GM06990 (cell line): Measurements from ENCODE around the gene IQSEC1.

Experiments used
- DNase-seq: peaks from one replicate; pipeline ENCODE4 v3.0.0-alpha.2; 2011; ENCODE audit not compliant: insufficient read length; ENCODE audit errors: extremely low read depth
- H3K27me3 ChIP-seq: replicated peaks from 2 replicates; pipeline ENCODE4 v1.6.0; 2011; ENCODE audit warnings: low read length; ENCODE audit not compliant: control insufficient read depth, insufficient read depth
- H3K36me3 ChIP-seq: 2 replicates; pipeline ENCODE4 v1.5.1; 2011; ENCODE audit warnings: low read length; ENCODE audit not compliant: control insufficient read depth, insufficient read depth
- H3K4me3 ChIP-seq: replicated peaks from 2 replicates; pipeline ENCODE4 v1.5.1; 2011; ENCODE audit warnings: low read depth, mild to moderate bottlenecking, control low read depth, low read length
- CTCF ChIP-seq: IDR thresholded peaks from 2 replicates; pipeline ENCODE4 v1.5.1; 2011; ENCODE audit warnings: low read length, control low read depth, mild to moderate bottlenecking, inconsistent platforms; ENCODE audit not compliant: insufficient read depth, poor library complexity, severe bottlenecking

IQSEC1 gene

GRCh38 chr3:13043656-13044055, 29.6 kb downstream of the IQSEC1 start:
- no peak for DNase-seq
- Histone ChIP-seq H3K27me3 (no peaks in the 10 kb centered on the region), H3K4me3 (no peak overlapping the region), H3K36me3 (no peaks in the 10 kb centered on the region)
- TF ChIP-seq CTCF, result no peak

GRCh38 chr3:13042715-13043271, 30.4 kb downstream of the IQSEC1 start:
- no peak overlapping the region for H3K4me3 ChIP-seq
- DNase-seq, result no peak
- no peaks in the 10 kb centered on the region for H3K27me3 ChIP-seq
- no peaks in the 10 kb centered on the region for H3K36me3 ChIP-seq
- TF ChIP-seq CTCF, result no peak

DNA sequence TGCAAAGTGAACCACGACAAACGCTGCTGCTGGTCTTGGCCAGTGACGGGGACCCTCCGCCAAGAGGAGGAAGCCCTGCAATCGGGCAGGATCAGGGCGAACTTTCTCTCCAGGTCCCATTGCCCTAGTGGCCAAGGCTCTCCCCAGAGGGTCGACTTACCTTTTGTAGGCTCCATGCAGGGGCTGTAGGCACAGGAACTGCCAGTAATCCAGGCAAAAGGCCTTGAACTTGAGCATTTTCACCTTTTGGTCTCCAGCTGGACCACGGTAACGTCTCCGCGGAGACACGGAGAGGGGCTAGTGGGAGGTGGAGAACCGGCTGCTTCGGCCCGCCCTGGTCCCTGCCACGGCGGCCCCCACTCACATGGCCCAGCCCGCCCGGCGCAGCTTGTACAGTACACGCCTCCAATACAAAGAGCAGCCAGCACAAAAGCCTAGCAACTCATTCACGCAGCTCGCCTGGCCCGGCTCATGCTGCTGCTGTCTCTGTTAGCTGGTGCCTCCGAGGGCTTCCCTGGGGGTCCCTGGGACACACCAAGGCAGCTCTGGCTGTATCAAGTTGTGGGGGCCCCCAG, 31.0 kb downstream of the IQSEC1 start:
- no peaks in the 10 kb centered on the region for H3K36me3 ChIP-seq
- H3K4me3 ChIP-seq, result no peak overlapping the region
- TF ChIP-seq CTCF, result no peak
- DNase-seq, result no peak
- no peaks in the 10 kb centered on the region for H3K27me3 ChIP-seq

GRCh38 chr3:13041113-13041776, 32.0 kb downstream of the IQSEC1 start:
- H3K4me3 ChIP-seq, result no peak overlapping the region
- no peaks in the 10 kb centered on the region for H3K27me3 ChIP-seq
- DNase-seq, result no peak
- no peaks in the 10 kb centered on the region for H3K36me3 ChIP-seq
- TF ChIP-seq CTCF, result no peak

- peak; percentile 64 for DNase-seq
- TF ChIP-seq CTCF, result no peak
- no peaks in the 10 kb centered on the region for H3K27me3 ChIP-seq
- H3K36me3 ChIP-seq, result no peaks in the 10 kb centered on the region
- H3K4me3 ChIP-seq, result no peak overlapping the region
Observed at GRCh38 chr3:13040361-13041074, 32.7 kb downstream of the IQSEC1 start.
